ENCODE measurements around the gene SLC2A11. TPM values are rescaled to one million over a fixed set of nuclear protein-coding genes. Genes with fewer than 3 reads are reported as not detected.

The SLC2A11 gene
- total and polyA plus RNA-seq, 10 of the 15 experiments (the other 5 are each of a cell fraction or from before 2014, with no cell fraction given) = 0.98 to 18.3 (median 8.6) TPM

- 79% methylated on average over 11 of the region's 11 CpGs for WGBS (ENCODE audit: insufficient coverage, insufficient replicate concordance, low lambda C conversion rate, missing lambda C conversion rate)
- no peak overlapping the region for H3K27ac ChIP-seq (ENCODE audit: control insufficient read depth, insufficient read depth)
- BruUV-seq (replicated peaks) = no TSS peak
- H3K79me2 ChIP-seq (ENCODE audit: control insufficient read depth, insufficient read depth, low read length) = peaks cover 4% of the 10 kb centered on the region; the same call in 1 of the 2 replicates
- peak; percentile 18; the same call in 1 of the 2 replicates for TF ChIP-seq RAD21 (IDR thresholded peaks at IDR 0.05; ENCODE audit: insufficient read depth, low read depth, low read length)
- TF ChIP-seq SIX5 (IDR thresholded peaks at IDR 0.05; ENCODE audit: low read depth, low read length, severe bottlenecking) = no peak
- TF ChIP-seq CTCF (IDR thresholded peaks at IDR 0.05 in 2 of 3, conservative IDR thresholded peaks at IDR 0.05 in 1 of 3; ENCODE audit: control insufficient read depth in 2 of 3, extremely low read depth in 1 of 3, insufficient read depth in 1 of 3, low read depth in 3 of 3, low read length in 3 of 3) = peak in 1 of 3 experiments; percentile 3; a peak in 1 of 6 replicates
- no peaks in the 10 kb centered on the region for H4K20me1 ChIP-seq (ENCODE audit: control insufficient read depth, insufficient read depth)
- H3K9ac ChIP-seq (ENCODE audit: control insufficient read depth, insufficient read depth, low read length) = no peak overlapping the region
- no peak for DNase-seq (ENCODE audit: low read depth, low spot score)
- FAIRE-seq = no peak
- H2AFZ ChIP-seq (ENCODE audit: control insufficient read depth, low read depth, low read length) = no peak overlapping the region
- CTCF ChIA-PET = interaction anchor here (2.4 kb wide), 1 partner anchor 25 kb away, joined by 6 read pairs; no protein-coding TSS in a partner anchor
- no peak for ATAC-seq
- no peaks in the 10 kb centered on the region for H3K36me3 ChIP-seq (ENCODE audit: control insufficient read depth in 2 of 2, insufficient read depth in 2 of 2, low read length in 1 of 2)
- H3K27me3 ChIP-seq (replicated peaks in 1 of 2; ENCODE audit: control insufficient read depth in 2 of 2, insufficient read depth in 2 of 2, low read length in 1 of 2) = no peaks in the 10 kb centered on the region
- RAD21 ChIA-PET (ENCODE audit: unreplicated experiment) = interaction anchor here (1.3 kb wide), 1 partner anchor 31 kb away, joined by 3 read pairs; the partner anchor contains the start of gene SLC2A11
- intact Hi-C loops (cut with micrococcal nuclease; ENCODE audit: unreplicated experiment) = no loop called here
- POLR2A ChIA-PET = interaction anchor here (0.6 to 1.9 kb wide), 2 partner anchors 25 to 31 kb away, joined by 3 to 5 read pairs; partner anchors contain the start of gene SLC2A11
- in situ Hi-C loops (cut with MboI) = no loop called here
- no peak overlapping the region for H3K4me3 ChIP-seq
- no peak overlapping the region for H3K4me2 ChIP-seq (ENCODE audit: control insufficient read depth, insufficient read depth)
- H3K9me3 ChIP-seq (replicated peaks; ENCODE audit: control insufficient read depth, insufficient read depth, low read length) = no peaks in the 10 kb centered on the region
- SMC1A ChIA-PET (ENCODE audit: uncharacterized antibody, unreplicated experiment) = interaction anchor here (0.8 kb wide), 1 partner anchor 23 kb away, joined by 3 read pairs; no protein-coding TSS in a partner anchor
- peaks cover 7% of the 10 kb centered on the region for H3K4me1 ChIP-seq (ENCODE audit: control insufficient read depth, insufficient read depth, low read length)
Observed at GRCh38 chr22:23888615-23889401, 31.1 kb downstream of the SLC2A11 start.

Data from GM12878 (cell line).